HEK293 (cell line): Measurements from ENCODE around the gene UBL4A.

ENCODE experiments used
- CTCF ChIA-PET: fragments of 350-600 bp; formaldehyde crosslinking; extraction: SDS; loops from one replicate; lab custom pipeline; 2021; ENCODE audit warnings: antibody characterized with exemption; lab: Yijun Ruan, JAX
- POLR2A ChIA-PET: fragments of 300-600 bp; formaldehyde crosslinking; extraction: SDS; loops from one replicate; lab custom pipeline; 2020; ENCODE audit warnings: antibody characterized with exemption, inconsistent platforms; lab: Yijun Ruan, JAX
- H3K27ac ChIP-seq: fragments of 200-500 bp; sonication (Bioruptor generic); 2 replicates; pipeline ENCODE4 v1.5.1; 2014; ENCODE audit warnings: low read depth, low read length, control low read depth, inconsistent platforms; ENCODE audit errors: extremely low read depth
- H3K36me3 ChIP-seq, 2 experiments: fragments of 200-500 bp in 1 of 2; sonication (Bioruptor generic) in 1 of 2; 1 replicate in 1 of 2; 2 replicates in 1 of 2; pipeline ENCODE4 v1.5.1; 2014 to 2017; ENCODE audit warnings: inconsistent platforms in 2 of 2, low read length in 2 of 2; ENCODE audit not compliant: control insufficient read depth in 2 of 2, insufficient read depth in 1 of 2
- H3K4me1 ChIP-seq: fragments of 200-500 bp; sonication (Bioruptor generic); 2 replicates; pipeline ENCODE4 v1.5.1; 2014; ENCODE audit warnings: mild to moderate bottlenecking, low read length, inconsistent platforms; ENCODE audit not compliant: control insufficient read depth, insufficient read depth
- H3K4me3 ChIP-seq: 2 replicates; pipeline ENCODE4 v1.5.1; 2011; ENCODE audit warnings: low read depth, mild to moderate bottlenecking, control low read depth, low read length, moderate library complexity
- H3K9me3 ChIP-seq: fragments of 200-500 bp; sonication (Bioruptor generic); 2 replicates; pipeline ENCODE4 v1.5.1; 2014; ENCODE audit warnings: low read depth, low read length, inconsistent platforms; ENCODE audit not compliant: control insufficient read depth, insufficient read depth
- ELK4 ChIP-seq: IDR thresholded peaks from 2 replicates; pipeline ENCODE4 v1.6.1; 2011; ENCODE audit warnings: mild to moderate bottlenecking, low read depth, low read length, borderline replicate concordance
- KLF17 ChIP-seq: fragments of 450-650 bp; formaldehyde crosslinking; IDR thresholded peaks from 2 replicates; pipeline ENCODE4 v1.5.1; 2016; ENCODE audit warnings: missing biosample characterization, missing genetic modification characterization
- OVOL3 ChIP-seq: fragments of 450-650 bp; formaldehyde crosslinking; IDR thresholded peaks from 2 replicates; pipeline ENCODE4 v1.5.1; 2016; ENCODE audit warnings: missing biosample characterization, missing genetic modification characterization
- REST ChIP-seq: fragments of 450-650 bp; formaldehyde crosslinking; IDR thresholded peaks from 2 replicates; pipeline ENCODE4 v1.5.1; 2016; ENCODE audit warnings: missing biosample characterization, missing genetic modification characterization
- TCF7L2 ChIP-seq: IDR thresholded peaks from 2 replicates; pipeline ENCODE4 v1.6.1; 2011; ENCODE audit warnings: low read depth, mild to moderate bottlenecking, inconsistent platforms, low read length, moderate library complexity, borderline replicate concordance
- YY1 ChIP-seq: fragments of 450-650 bp; formaldehyde crosslinking; IDR thresholded peaks from 2 replicates; pipeline ENCODE4 v1.5.1; 2018; ENCODE audit warnings: missing biosample characterization, missing genetic modification characterization
- ZBTB1 ChIP-seq: fragments of 450-650 bp; formaldehyde crosslinking; IDR thresholded peaks from 2 replicates; pipeline ENCODE4 v1.5.1; 2016; ENCODE audit warnings: missing biosample characterization, missing genetic modification characterization
- ZBTB21 ChIP-seq: fragments of 450-650 bp; formaldehyde crosslinking; IDR thresholded peaks from 2 replicates; pipeline ENCODE4 v1.5.1; 2017; ENCODE audit warnings: missing biosample characterization, missing genetic modification characterization
- ZFP69B ChIP-seq: fragments of 450-650 bp; formaldehyde crosslinking; IDR thresholded peaks from 2 replicates; pipeline ENCODE4 v1.5.1; 2016; ENCODE audit warnings: missing biosample characterization, missing genetic modification characterization
- ZNF148 ChIP-seq: fragments of 450-650 bp; formaldehyde crosslinking; IDR thresholded peaks from 2 replicates; pipeline ENCODE4 v1.5.0; 2017; ENCODE audit warnings: missing biosample characterization, missing genetic modification characterization, borderline replicate concordance
- ZNF169 ChIP-seq: fragments of 450-650 bp; formaldehyde crosslinking; IDR thresholded peaks from 2 replicates; pipeline ENCODE4 v1.5.1; 2016; ENCODE audit warnings: missing biosample characterization, missing genetic modification characterization
- ZNF214 ChIP-seq: fragments of 450-650 bp; formaldehyde crosslinking; IDR thresholded peaks from 2 replicates; pipeline ENCODE4 v1.5.1; 2017; ENCODE audit warnings: missing biosample characterization, mild to moderate bottlenecking, missing genetic modification characterization, borderline replicate concordance
- ZNF274 ChIP-seq, 2 experiments: fragments of 200-500 bp in 1 of 2; fragments of 450-650 bp in 1 of 2; sonication (Bioruptor generic) in 1 of 2; formaldehyde crosslinking in 1 of 2; IDR thresholded peaks; 2 replicates each; pipeline versions ENCODE4 v1.5.1 to v1.6.1; 2014 to 2016; ENCODE audit warnings: borderline replicate concordance in 1 of 2, inconsistent platforms in 1 of 2, low read length in 1 of 2, missing biosample characterization in 1 of 2, missing genetic modification characterization in 1 of 2
- ZNF324 ChIP-seq: fragments of 450-650 bp; formaldehyde crosslinking; IDR thresholded peaks from 2 replicates; pipeline ENCODE4 v1.5.1; 2016; ENCODE audit warnings: missing biosample characterization, missing genetic modification characterization
- ZNF335 ChIP-seq: fragments of 450-650 bp; formaldehyde crosslinking; conservative IDR thresholded peaks from 2 replicates; pipeline ENCODE4 v1.5.1; 2016; ENCODE audit warnings: missing biosample characterization, missing genetic modification characterization
- ZNF398 ChIP-seq: fragments of 450-650 bp; formaldehyde crosslinking; IDR thresholded peaks from 2 replicates; pipeline ENCODE4 v1.5.1; 2017; ENCODE audit warnings: missing biosample characterization, missing genetic modification characterization
- ZNF530 ChIP-seq: fragments of 450-650 bp; formaldehyde crosslinking; IDR thresholded peaks from 2 replicates; pipeline ENCODE4 v1.5.1; 2016; ENCODE audit warnings: low read depth, missing biosample characterization, missing genetic modification characterization
- ZNF585B ChIP-seq: fragments of 450-650 bp; formaldehyde crosslinking; IDR thresholded peaks from 2 replicates; pipeline ENCODE4 v1.5.1; 2016; ENCODE audit warnings: missing biosample characterization, missing genetic modification characterization
- ZSCAN30 ChIP-seq: fragments of 450-650 bp; IDR thresholded peaks from 2 replicates; pipeline ENCODE4 v1.5.1; 2018; ENCODE audit warnings: missing biosample characterization, mild to moderate bottlenecking, missing genetic modification characterization, moderate library complexity
- TF ChIP-seq, protein P1 (sequence below): fragments of 450-650 bp; IDR thresholded peaks from 2 replicates; pipeline ENCODE4 v1.5.1; 2018; ENCODE audit warnings: missing biosample characterization, mild to moderate bottlenecking, missing genetic modification characterization

The UBL4A gene

GRCh38 chrX:154505734-154506133 is 19.3 kb upstream of the UBL4A start:
- TF ChIP-seq TCF7L2 (no peak), ZNF324 (tag by site-specific recombination) (no peak), ZNF530 (tag by site-specific recombination) (no peak), KLF17 (no peak), ELK4 (no peak), REST (no peak)
- TF ChIP-seq, protein P1, sequence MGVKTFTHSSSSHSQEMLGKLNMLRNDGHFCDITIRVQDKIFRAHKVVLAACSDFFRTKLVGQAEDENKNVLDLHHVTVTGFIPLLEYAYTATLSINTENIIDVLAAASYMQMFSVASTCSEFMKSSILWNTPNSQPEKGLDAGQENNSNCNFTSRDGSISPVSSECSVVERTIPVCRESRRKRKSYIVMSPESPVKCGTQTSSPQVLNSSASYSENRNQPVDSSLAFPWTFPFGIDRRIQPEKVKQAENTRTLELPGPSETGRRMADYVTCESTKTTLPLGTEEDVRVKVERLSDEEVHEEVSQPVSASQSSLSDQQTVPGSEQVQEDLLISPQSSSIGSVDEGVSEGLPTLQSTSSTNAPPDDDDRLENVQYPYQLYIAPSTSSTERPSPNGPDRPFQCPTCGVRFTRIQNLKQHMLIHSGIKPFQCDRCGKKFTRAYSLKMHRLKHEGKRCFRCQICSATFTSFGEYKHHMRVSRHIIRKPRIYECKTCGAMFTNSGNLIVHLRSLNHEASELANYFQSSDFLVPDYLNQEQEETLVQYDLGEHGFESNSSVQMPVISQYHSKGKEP, result no peak
- TF ChIP-seq, all 188 proteins: peak for 0
- no peak overlapping the region for H3K4me3 ChIP-seq
- no peaks in the 10 kb centered on the region for H3K9me3 ChIP-seq
- POLR2A ChIA-PET, result no interaction called here
- CTCF ChIA-PET, result no interaction called here
- H3K27ac ChIP-seq, result no peak overlapping the region
- no peaks in the 10 kb centered on the region for H3K4me1 ChIP-seq
- H3K36me3 ChIP-seq, result peaks cover 4 to 30% of the 10 kb centered on the region in 2 experiments; a peak in 2 of 3 replicates

- Histone ChIP-seq H3K27ac (no peak overlapping the region), H3K9me3 (no peaks in the 10 kb centered on the region), H3K4me1 (no peaks in the 10 kb centered on the region), H3K36me3 (peaks cover 0 to 12% of the 10 kb centered on the region in 2 experiments; a peak in 1 of 3 replicates), H3K4me3 (no peak overlapping the region)
- TF ChIP-seq ZNF148 (no peak), ZBTB21 (tag by site-specific recombination) (no peak), OVOL3 (no peak)
- CTCF ChIA-PET, result interaction anchor here (0.6 to 0.7 kb wide), 3 partner anchors 12 to 22 kb away, joined by 3 read pairs; partner anchors contain the start of gene SLC10A3
- POLR2A ChIA-PET, result no interaction called here
These were observed 16.6 kb upstream of the UBL4A start for GRCh38 chrX:154502989-154503388.

DNA sequence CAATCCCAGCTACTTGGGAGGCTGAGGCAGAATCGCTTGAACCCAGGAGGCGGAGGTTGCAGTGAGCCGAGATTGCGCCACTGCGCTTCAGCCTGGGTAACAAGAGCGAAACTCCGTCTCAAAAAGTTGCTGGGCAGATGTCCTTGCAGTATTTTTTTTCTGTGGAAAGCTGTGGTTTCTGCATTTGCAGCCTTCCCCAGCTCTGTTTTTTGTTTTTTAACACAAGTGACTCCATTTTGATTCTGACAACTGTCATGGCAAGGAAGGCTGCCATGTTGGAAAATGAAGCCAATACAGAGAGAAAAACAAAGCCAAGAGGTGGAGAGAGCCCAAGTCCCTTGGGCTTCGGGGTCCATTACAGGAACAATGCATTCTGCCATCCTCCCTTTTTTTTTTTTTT is 15.7 kb upstream of the UBL4A start:
- Histone ChIP-seq H3K36me3 (peaks cover 0 to 6% of the 10 kb centered on the region in 2 experiments; a peak in 1 of 3 replicates), H3K9me3 (no peaks in the 10 kb centered on the region), H3K27ac (no peak overlapping the region), H3K4me3 (no peak overlapping the region), H3K4me1 (no peaks in the 10 kb centered on the region)
- CTCF ChIA-PET, result interaction anchor here (0.7 to 1.2 kb wide), 2 partner anchors 13 to 14 kb away, joined by 3 to 5 read pairs; no protein-coding TSS in a partner anchor
- POLR2A ChIA-PET, result no interaction called here
- no peak for TF ChIP-seq ZNF585B
- no peak for TF ChIP-seq ZFP69B (tag by site-specific recombination)
- no peak for TF ChIP-seq YY1 (tag by site-specific recombination)
- TF ChIP-seq ZBTB1 (tag by site-specific recombination), result no peak
- no peak for TF ChIP-seq ZNF214 (tag by site-specific recombination)
- TF ChIP-seq ZNF274 (IDR thresholded peaks at IDR 0.05; ENCODE audit: low read length), result no peak
- no peak for TF ChIP-seq ZNF274 (tag by site-specific recombination; IDR thresholded peaks at IDR 0.05; ENCODE audit: borderline replicate concordance)
- TF ChIP-seq ZNF335 (tag by site-specific recombination), result no peak
- no peak for TF ChIP-seq ZNF169 (tag by site-specific recombination)
- no peak for TF ChIP-seq ZNF398 (tag by site-specific recombination)
- no peak for TF ChIP-seq ZSCAN30 (tag by site-specific recombination)
